Measurements from ENCODE around the gene EPX. TPM values are rescaled to one million over a fixed set of nuclear protein-coding genes. Genes with fewer than 3 reads are reported as not detected.

The EPX gene
- not detected in 2 replicates for total RNA-seq

GRCh38 chr17:58192612-58193011, at the start of gene EPX:
Gene EPX (plus strand): TSS chr17:58192726. CDS start chr17:58192847, 121 bp downstream.

GRCh38 chr17:58147930-58148434, 44.5 kb upstream of the EPX start, which contains the start of gene OR4D1:
Gene OR4D1 (plus strand): TSS chr17:58148384. CDS start chr17:58155154, 6,770 bp downstream.

DNA sequence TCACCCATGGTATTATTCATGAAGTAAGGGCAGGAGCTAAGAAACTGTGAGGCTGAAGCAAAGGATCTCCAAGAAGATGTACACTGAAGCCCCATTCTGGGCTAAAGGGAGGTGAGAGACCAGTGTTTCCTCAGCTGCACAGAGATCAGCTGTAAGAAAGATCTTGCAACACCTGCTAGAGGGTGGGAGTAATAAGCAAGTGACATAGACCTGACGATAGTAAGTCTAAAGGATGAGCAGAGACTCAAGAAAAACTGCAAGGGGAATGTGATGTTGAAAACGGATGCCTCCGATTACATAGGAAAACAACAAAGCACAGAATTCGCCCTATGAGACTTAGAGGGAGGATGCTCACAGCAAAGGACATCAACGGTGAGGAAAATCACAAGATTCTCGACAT, 25.8 kb upstream of the EPX start, which contains the start of gene OR4D2:
Gene OR4D2, plus strand, starts transcription at position 301 of the 400 bp plus-strand sequence. CDS start 2,674 bp downstream, outside the sequence.

DNA sequence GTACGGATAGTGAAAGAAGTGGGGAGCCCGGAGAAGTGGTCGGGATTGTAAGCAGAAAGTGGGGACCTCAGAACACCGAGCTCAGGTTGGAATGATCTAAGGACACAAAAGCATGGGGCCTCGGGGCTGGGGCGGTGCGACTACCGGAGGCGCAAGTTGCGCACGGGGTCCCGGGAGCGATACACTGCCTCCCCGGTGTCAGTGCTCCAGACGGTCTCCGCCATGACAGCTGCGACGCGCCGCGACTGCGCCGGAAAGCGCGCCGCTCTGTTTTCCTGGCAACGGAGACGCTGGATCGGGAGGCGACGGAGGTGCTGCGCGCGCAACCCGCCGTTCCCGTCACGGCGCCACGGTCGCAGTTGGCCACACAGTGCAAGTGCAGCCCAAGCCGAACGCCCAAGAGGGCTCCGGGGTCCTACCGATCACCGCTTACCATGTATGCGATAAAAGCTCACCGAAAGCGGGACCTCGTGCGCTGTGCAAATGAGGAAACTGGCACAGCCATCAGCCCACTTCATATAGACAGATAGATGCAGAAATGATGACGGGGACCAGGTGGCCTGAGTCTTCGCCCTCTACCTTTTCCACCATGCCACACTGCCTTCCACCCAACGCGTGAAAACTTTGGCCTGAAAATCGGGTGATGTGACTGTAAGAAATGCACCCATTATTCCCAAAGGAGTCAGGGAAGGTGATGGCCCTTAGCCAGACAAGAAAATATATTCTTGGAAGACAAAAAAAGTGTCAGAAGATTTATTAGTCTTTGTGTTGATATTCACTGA, 26.7 kb downstream of the EPX start, which contains the start of gene MKS1:
Gene MKS1, minus strand, starts transcription at position 249 of the 782 bp plus-strand sequence. Its CDS starts 25 bp downstream, at position 224.

GRCh38 chr17:58238147-58238634, 45.7 kb downstream of the EPX start, which contains the start of gene LPO:
Gene LPO (plus strand): TSS chr17:58238584. CDS start chr17:58242980, 4,396 bp downstream.

Other genes starting within 250 kb of the EPX start
- gene CUEDC1, start 237.3 kb upstream of the EPX start, total RNA-seq = 13.4 and 16.4 TPM in 2 replicates
- 45.7 and 51.1 TPM in 2 replicates for gene VEZF1, start 204.5 kb upstream of the EPX start, total RNA-seq
- 213 and 221 TPM in 2 replicates for gene SRSF1, start 185.5 kb upstream of the EPX start, total RNA-seq
- 7.9 and 9.3 TPM in 2 replicates for gene DYNLL2, start 109.3 kb upstream of the EPX start, total RNA-seq
- gene OR4D1, start 44.3 kb upstream of the EPX start, total RNA-seq = not detected in 2 replicates
- not detected in 2 replicates for gene OR4D2, start 25.7 kb upstream of the EPX start, total RNA-seq
- gene MKS1, start 26.5 kb downstream of the EPX start, total RNA-seq = 5.7 and 7.9 TPM in 2 replicates
- not detected in 2 replicates for gene LPO, start 45.9 kb downstream of the EPX start, total RNA-seq
- gene MPO, start 88.2 kb downstream of the EPX start, total RNA-seq = not detected in 2 replicates
- not detected in 2 replicates for gene TSPOAP1, start 136.1 kb downstream of the EPX start, total RNA-seq
- gene SUPT4H1, start 159.5 kb downstream of the EPX start, total RNA-seq = 41.1 and 42.5 TPM in 2 replicates
- gene RNF43, start 224.8 kb downstream of the EPX start, total RNA-seq = not detected in 2 replicates

All from mammary microvascular endothelial cell (primary cell).